ENCODE results near the gene ACTL10. TPM values are rescaled to one million over a fixed set of nuclear protein-coding genes. Genes with fewer than 3 reads are reported as not detected.

The ACTL10 gene
- total and polyA plus RNA-seq, 2 of the 4 experiments (the other 2 are of a cell fraction): 0.18 to 0.43 TPM

GRCh38 chr20:33629533-33629932, 37.2 kb upstream of the ACTL10 start:
- dilution Hi-C loops (cut with HindIII; ENCODE audit: low sequenced_read_pairs, unreplicated experiment) (no loop called here), intact Hi-C loops (cut with micrococcal nuclease) (no loop called here), in situ Hi-C loops (cut with MboI; ENCODE audit: low sequenced_read_pairs) (no loop called here)
- Histone ChIP-seq H2BK15ac (ENCODE audit: low read depth, low read length) (no peak overlapping the region), H4K5ac (ENCODE audit: low read depth, low read length) (no peak overlapping the region), H2BK5ac (ENCODE audit: low read depth, low read length, poor library complexity, severe bottlenecking) (no peak overlapping the region), H3K4me2 (ENCODE audit: low read depth, low read length) (no peak overlapping the region), H3K9me3 (ENCODE audit: control insufficient read depth, insufficient read depth, low read length) (no peaks in the 10 kb centered on the region), H3K56ac (ENCODE audit: extremely low read depth, insufficient read depth, low read length) (no peak overlapping the region), H2BK20ac (ENCODE audit: low read depth, low read length) (no peak overlapping the region), H3K79me1 (ENCODE audit: low read depth in 1 of 2, low read length in 2 of 2) (no peaks in the 10 kb centered on the region; a peak in 1 of 4 replicates), H2AK5ac (ENCODE audit: low read depth, low read length) (no peak overlapping the region), H3K18ac (ENCODE audit: low read depth, low read length) (no peak overlapping the region), H2AK9ac (replicated peaks; ENCODE audit: low read depth, low read length, poor library complexity) (no peak overlapping the region), H3K36me3 (ENCODE audit: control insufficient read depth, insufficient read depth, low read length) (peaks cover 54% of the 10 kb centered on the region), H3K23ac (ENCODE audit: low read depth, low read length) (no peak overlapping the region), H3K9ac (ENCODE audit: low read depth, low read length) (no peak overlapping the region), H2BK120ac (ENCODE audit: low read depth, low read length) (no peak overlapping the region), H3K4me3 (ENCODE audit: insufficient read depth, low read depth, low read length) (no peak overlapping the region), H3K27me3 (ENCODE audit: control insufficient read depth, insufficient read depth, low read length) (no peaks in the 10 kb centered on the region), H4K8ac (ENCODE audit: low read depth in 2 of 2, low read length in 2 of 2) (no peak overlapping the region), H4K20me1 (ENCODE audit: insufficient read depth, low read length) (no peaks in the 10 kb centered on the region), H3K4me1 (ENCODE audit: control insufficient read depth, insufficient read depth, low read length) (no peaks in the 10 kb centered on the region), H3K27ac (ENCODE audit: insufficient read depth, low read length) (no peak overlapping the region), H2AFZ (replicated peaks; ENCODE audit: low read length, poor library complexity) (no peak overlapping the region), H4K91ac (ENCODE audit: insufficient read depth, low read depth, low read length) (no peak overlapping the region), H3K14ac (replicated peaks; ENCODE audit: low read depth, low read length) (no peak overlapping the region), H3K4ac (ENCODE audit: low read depth, low read length) (no peak overlapping the region), H3K9me1 (ENCODE audit: insufficient read depth, low read length) (peaks cover 12% of the 10 kb centered on the region; the same call in 1 of the 2 replicates)
- no peak for TF ChIP-seq POLR2A (IDR thresholded peaks at IDR 0.05; ENCODE audit: low read depth, low read length)
- no peak for TF ChIP-seq RAD21 (IDR thresholded peaks at IDR 0.05; ENCODE audit: low read length)
- no peak for TF ChIP-seq SMC3 (IDR thresholded peaks at IDR 0.05; ENCODE audit: low read depth, low read length)
- TF ChIP-seq CHD1 (IDR thresholded peaks at IDR 0.05; ENCODE audit: low read depth, low read length): no peak
- no peak for TF ChIP-seq BHLHE40 (IDR thresholded peaks at IDR 0.05; ENCODE audit: low read depth, low read length)
- TF ChIP-seq NFE2L2 (IDR thresholded peaks at IDR 0.05; ENCODE audit: low read depth, low read length): no peak
- no peak for TF ChIP-seq FOS (IDR thresholded peaks at IDR 0.05; ENCODE audit: low read depth, low read length)
- TF ChIP-seq MAZ (IDR thresholded peaks at IDR 0.05; ENCODE audit: borderline replicate concordance, low read depth, low read length): no peak
- TF ChIP-seq CEBPB (IDR thresholded peaks at IDR 0.05; ENCODE audit: low read depth, low read length): no peak
- TF ChIP-seq MAFK (IDR thresholded peaks at IDR 0.05; ENCODE audit: low read depth, low read length): no peak
- TF ChIP-seq RCOR1 (IDR thresholded peaks at IDR 0.05; ENCODE audit: insufficient replicate concordance, low read length): no peak
- no peak for TF ChIP-seq CTCF (conservative IDR thresholded peaks at IDR 0.05; ENCODE audit: low read depth, low read length)
- no peak for TF ChIP-seq MXI1 (IDR thresholded peaks at IDR 0.05; ENCODE audit: borderline replicate concordance, low read depth, low read length)
- no peak for TF ChIP-seq RFX5 (IDR thresholded peaks at IDR 0.05; ENCODE audit: low read depth, low read length)
- TF ChIP-seq ELK1 (IDR thresholded peaks at IDR 0.05; ENCODE audit: borderline replicate concordance, low read depth, low read length): no peak
- no peak for TF ChIP-seq USF2 (IDR thresholded peaks at IDR 0.05; ENCODE audit: low read depth, low read length)
- ChIA-PET POLR2A (ENCODE audit: unreplicated experiment) (no interaction called here), CTCF (no interaction called here)
- no peak for DNase-seq
- ATAC-seq (ENCODE audit: low read depth): no peak
- 96% methylated on average over 4 of the region's 10 CpGs; no CpG with 5 or more reads in 1 of the 2 experiments for WGBS, 2 experiments (ENCODE audit: extremely low coverage in 2 of 2, insufficient read length in 1 of 2)
- no TSS peak for BruUV-seq (replicated peaks)
